NT2/D1 (cell line): Measurements from ENCODE around the gene ATP6AP1.

ENCODE experiments used
- DNase-seq: peaks from one replicate; pipeline ENCODE4 v3.0.0-alpha.2; 2011; ENCODE audit warnings: low read depth, low spot score
- H3K27me3 ChIP-seq: 2 replicates; pipeline ENCODE4 v1.6.0; 2011; ENCODE audit warnings: mild to moderate bottlenecking; ENCODE audit not compliant: insufficient read length, insufficient read depth
- H3K36me3 ChIP-seq: 2 replicates; pipeline ENCODE4 v1.6.1; 2011; ENCODE audit warnings: mild to moderate bottlenecking, low read length, mixed read lengths; ENCODE audit not compliant: insufficient read depth, insufficient read length
- H3K4me1 ChIP-seq: 2 replicates; pipeline ENCODE4 v1.5.1; 2011; ENCODE audit not compliant: insufficient read depth, insufficient read length
- H3K4me3 ChIP-seq: 2 replicates; pipeline ENCODE4 v1.5.1; 2011; ENCODE audit warnings: low read depth; ENCODE audit not compliant: insufficient read length
- H3K9ac ChIP-seq: 2 replicates; pipeline ENCODE4 v1.6.0; 2011; ENCODE audit warnings: low read depth; ENCODE audit not compliant: insufficient read length
- H3K9me3 ChIP-seq: 2 replicates; pipeline ENCODE4 v1.5.1; 2011; ENCODE audit warnings: mild to moderate bottlenecking, low read length; ENCODE audit not compliant: insufficient read depth
- SUZ12 ChIP-seq: IDR thresholded peaks from 2 replicates; pipeline ENCODE4 v1.6.1; 2011; ENCODE audit not compliant: insufficient read length, insufficient read depth; ENCODE audit errors: extremely low read depth
- YY1 ChIP-seq: IDR thresholded peaks from 2 replicates; pipeline ENCODE4 v1.6.1; 2011; ENCODE audit not compliant: insufficient read length, insufficient read depth
- ZNF274 ChIP-seq: IDR thresholded peaks from 2 replicates; pipeline ENCODE4 v1.6.1; 2011; ENCODE audit warnings: mild to moderate bottlenecking, low read depth, low read length

ATP6AP1 gene

DNA sequence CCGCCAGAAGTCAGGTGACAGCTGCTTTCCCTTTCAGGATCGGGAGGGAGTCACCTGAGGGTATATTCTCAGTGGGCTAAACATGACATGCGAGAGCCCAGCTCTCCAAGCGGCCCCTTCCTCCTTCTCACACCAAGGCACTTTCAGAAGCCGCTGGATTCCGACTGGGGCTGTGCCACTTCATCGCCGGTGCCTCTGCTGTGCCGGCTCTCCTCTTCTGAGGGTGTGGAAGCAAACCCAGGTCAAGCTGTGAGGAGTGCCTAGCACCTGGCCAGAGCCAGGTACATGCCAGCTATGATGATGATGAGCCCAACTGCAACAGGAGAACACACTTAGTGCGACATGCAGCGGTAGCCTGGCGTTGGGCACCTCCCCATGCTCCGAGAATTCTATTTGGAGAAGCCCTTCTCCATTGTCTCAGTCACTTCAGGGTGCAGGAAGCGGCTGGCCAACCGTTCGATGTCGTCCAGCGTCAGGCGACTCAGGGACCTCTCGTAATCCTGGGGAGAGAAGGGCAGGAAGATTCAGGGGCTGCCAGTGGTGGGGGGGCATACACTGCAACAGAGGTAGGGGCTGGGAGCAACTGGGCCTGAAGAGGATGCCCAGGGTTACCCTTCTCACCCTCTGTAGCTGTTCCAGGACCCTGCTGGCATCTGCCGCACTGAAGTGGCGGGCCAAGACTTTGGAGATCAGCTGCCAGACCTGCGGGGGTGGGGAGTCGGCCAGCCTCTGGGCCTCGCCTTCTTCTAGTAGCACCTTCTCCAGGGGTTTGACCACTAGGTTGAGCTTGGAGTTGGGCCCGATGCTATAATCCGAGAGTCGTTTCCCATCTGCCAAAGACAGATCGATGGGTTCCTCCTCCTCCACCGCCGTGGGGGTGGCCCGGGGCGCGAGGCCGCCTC, 56.9 kb downstream of the ATP6AP1 start:
- TF ChIP-seq ZNF274 (no peak), YY1 (no peak), SUZ12 (no peak)
- no peaks in the 10 kb centered on the region for H3K4me1 ChIP-seq
- DNase-seq, result no peak
- peak overlapping the region; percentile 46 for H3K4me3 ChIP-seq
- peaks cover 29% of the 10 kb centered on the region for H3K36me3 ChIP-seq
- no peaks in the 10 kb centered on the region for H3K27me3 ChIP-seq
- H3K9me3 ChIP-seq, result no peaks in the 10 kb centered on the region
- H3K9ac ChIP-seq, result peak overlapping the region; percentile 70

DNA sequence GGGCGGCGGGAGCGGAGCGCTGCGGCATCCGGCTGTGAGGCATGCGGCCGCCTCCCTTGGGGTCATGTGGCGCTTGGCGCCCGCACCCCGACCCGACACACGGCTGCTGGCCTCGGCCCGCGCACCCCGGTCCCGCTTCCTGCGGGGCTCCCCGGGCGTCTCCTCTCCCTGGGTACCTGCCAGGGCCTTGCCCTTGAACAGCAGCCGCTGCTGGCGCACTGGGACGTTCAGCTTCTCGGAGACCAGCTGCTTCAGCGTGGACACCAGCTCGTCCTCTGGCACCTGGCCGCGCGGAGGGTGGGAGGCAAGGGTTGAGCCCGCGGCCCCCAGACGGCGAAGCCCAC, 57.5 kb downstream of the ATP6AP1 start:
- H3K4me1 ChIP-seq, result no peaks in the 10 kb centered on the region

More for the DNA sequence above, 57.5 kb downstream of the ATP6AP1 start:
- Histone ChIP-seq H3K9me3 (no peaks in the 10 kb centered on the region), H3K9ac (peak overlapping the region; percentile 70), H3K4me3 (peak overlapping the region; percentile 46), H3K27me3 (no peaks in the 10 kb centered on the region), H3K36me3 (peaks cover 29% of the 10 kb centered on the region)
- TF ChIP-seq ZNF274 (no peak), YY1 (no peak), SUZ12 (no peak)
- no peak for DNase-seq
